Loucy (cell line): ENCODE measurements around the gene CAPZA2.

Experiments used
- H2AFZ ChIP-seq: fragments of 200-600 bp; sonication (generic); 2 replicates; pipeline ENCODE4 v1.6.0; 2016; ENCODE audit warnings: antibody characterized with exemption, mild to moderate bottlenecking, low read length, moderate library complexity
- H3F3A ChIP-seq: fragments of 200-600 bp; 2 replicates; pipeline ENCODE4 v1.6.0; 2016; ENCODE audit warnings: antibody characterized with exemption, low read depth, mild to moderate bottlenecking
- H3K27me3 ChIP-seq: fragments of 200-600 bp; sonication (generic); 2 replicates; pipeline ENCODE4 v1.6.1; 2014; ENCODE audit warnings: low read length, mild to moderate bottlenecking; ENCODE audit not compliant: insufficient read depth, poor library complexity, severe bottlenecking
- H3K36me3 ChIP-seq: fragments of 200-600 bp; sonication (generic); 2 replicates; pipeline ENCODE4 v1.6.1; 2016; ENCODE audit warnings: low read length; ENCODE audit not compliant: insufficient read depth
- H3K4me1 ChIP-seq: fragments of 200-600 bp; sonication (generic); 2 replicates; pipeline ENCODE4 v1.5.1; 2014; ENCODE audit warnings: low read length, mild to moderate bottlenecking; ENCODE audit not compliant: insufficient read depth, poor library complexity, severe bottlenecking
- H3K4me2 ChIP-seq: fragments of 200-600 bp; sonication (generic); 2 replicates; pipeline ENCODE4 v1.6.0; 2014; ENCODE audit warnings: antibody characterized with exemption, low read length, low read depth, mild to moderate bottlenecking; ENCODE audit not compliant: poor library complexity, severe bottlenecking
- H3K4me3 ChIP-seq: fragments of 200-600 bp; sonication (generic); 2 replicates; pipeline ENCODE4 v1.5.1; 2014; ENCODE audit warnings: low read length, mild to moderate bottlenecking, mixed read lengths; ENCODE audit not compliant: poor library complexity, severe bottlenecking
- H3K79me2 ChIP-seq: fragments of 200-600 bp; sonication (generic); 2 replicates; pipeline ENCODE4 v1.6.1; 2014; ENCODE audit warnings: low read length; ENCODE audit not compliant: insufficient read depth
- H3K9ac ChIP-seq: fragments of 200-600 bp; sonication (generic); 2 replicates; pipeline ENCODE4 v1.6.0; 2014; ENCODE audit warnings: mild to moderate bottlenecking, low read depth, low read length, moderate library complexity; ENCODE audit not compliant: poor library complexity, severe bottlenecking
- H3K9me2 ChIP-seq: fragments of 200-600 bp; sonication (generic); replicated peaks from 2 replicates; pipeline ENCODE4 v1.6.1; 2016; ENCODE audit warnings: low read depth, low read length, mixed read lengths
- H3K9me3 ChIP-seq: fragments of 200-600 bp; sonication (generic); 2 replicates; pipeline ENCODE4 v1.6.1; 2014; ENCODE audit warnings: mild to moderate bottlenecking, antibody characterized with exemption, low read length, low read depth; ENCODE audit not compliant: insufficient read depth
- H4K20me1 ChIP-seq: fragments of 200-600 bp; sonication (generic); 2 replicates; pipeline ENCODE4 v1.6.0; 2014; ENCODE audit warnings: antibody characterized with exemption, low read length, mild to moderate bottlenecking; ENCODE audit not compliant: insufficient read depth, poor library complexity, severe bottlenecking
- EZH2phosphoT487 ChIP-seq: fragments of 200-600 bp; IDR thresholded peaks from 2 replicates; pipeline ENCODE4 v1.6.1; 2018; ENCODE audit warnings: antibody characterized with exemption, mild to moderate bottlenecking, moderate library complexity, borderline replicate concordance
- TF ChIP-seq, protein P1 (sequence below): fragments of 200-600 bp; sonication (generic); conservative IDR thresholded peaks from 2 replicates; pipeline ENCODE4 v1.5.1; 2014; ENCODE audit warnings: mild to moderate bottlenecking, antibody characterized with exemption, low read length

Gene CAPZA2

DNA sequence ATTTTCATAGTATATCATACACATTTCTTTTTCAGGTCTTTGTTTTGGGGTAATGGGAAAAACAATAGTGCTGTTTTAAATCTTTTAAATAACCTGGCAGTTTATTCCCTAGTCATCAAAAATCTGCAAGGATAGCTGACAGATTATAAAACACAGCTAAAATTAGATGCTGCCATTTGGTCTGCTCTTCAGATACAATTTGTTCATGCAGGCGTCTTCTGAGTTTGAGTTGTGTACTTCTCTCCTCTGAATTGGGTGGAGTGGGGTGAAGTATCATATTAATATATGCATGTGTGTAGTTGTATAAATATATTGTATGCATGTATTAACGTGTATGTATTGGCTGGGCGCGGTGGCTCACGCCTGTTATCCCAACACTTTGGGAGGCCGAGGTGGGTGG, 48.0 kb downstream of the CAPZA2 start:
- no peaks in the 10 kb centered on the region for H3F3A ChIP-seq
- TF ChIP-seq, protein P1, sequence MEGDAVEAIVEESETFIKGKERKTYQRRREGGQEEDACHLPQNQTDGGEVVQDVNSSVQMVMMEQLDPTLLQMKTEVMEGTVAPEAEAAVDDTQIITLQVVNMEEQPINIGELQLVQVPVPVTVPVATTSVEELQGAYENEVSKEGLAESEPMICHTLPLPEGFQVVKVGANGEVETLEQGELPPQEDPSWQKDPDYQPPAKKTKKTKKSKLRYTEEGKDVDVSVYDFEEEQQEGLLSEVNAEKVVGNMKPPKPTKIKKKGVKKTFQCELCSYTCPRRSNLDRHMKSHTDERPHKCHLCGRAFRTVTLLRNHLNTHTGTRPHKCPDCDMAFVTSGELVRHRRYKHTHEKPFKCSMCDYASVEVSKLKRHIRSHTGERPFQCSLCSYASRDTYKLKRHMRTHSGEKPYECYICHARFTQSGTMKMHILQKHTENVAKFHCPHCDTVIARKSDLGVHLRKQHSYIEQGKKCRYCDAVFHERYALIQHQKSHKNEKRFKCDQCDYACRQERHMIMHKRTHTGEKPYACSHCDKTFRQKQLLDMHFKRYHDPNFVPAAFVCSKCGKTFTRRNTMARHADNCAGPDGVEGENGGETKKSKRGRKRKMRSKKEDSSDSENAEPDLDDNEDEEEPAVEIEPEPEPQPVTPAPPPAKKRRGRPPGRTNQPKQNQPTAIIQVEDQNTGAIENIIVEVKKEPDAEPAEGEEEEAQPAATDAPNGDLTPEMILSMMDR = no peak
- TF ChIP-seq EZH2phosphoT487 = no peak
- H3K79me2 ChIP-seq = no peaks in the 10 kb centered on the region; the same call in 1 of the 2 replicates
- H3K4me1 ChIP-seq = no peaks in the 10 kb centered on the region
- no peak overlapping the region for H3K4me3 ChIP-seq
- H3K27me3 ChIP-seq = no peaks in the 10 kb centered on the region
- peaks cover 7% of the 10 kb centered on the region for H4K20me1 ChIP-seq
- H3K9me2 ChIP-seq = no peaks in the 10 kb centered on the region
- H2AFZ ChIP-seq = no peak overlapping the region
- no peak overlapping the region for H3K4me2 ChIP-seq
- H3K9ac ChIP-seq = no peak overlapping the region
- peaks cover 95% of the 10 kb centered on the region for H3K36me3 ChIP-seq
- H3K9me3 ChIP-seq = no peaks in the 10 kb centered on the region; the same call in 1 of the 2 replicates

DNA sequence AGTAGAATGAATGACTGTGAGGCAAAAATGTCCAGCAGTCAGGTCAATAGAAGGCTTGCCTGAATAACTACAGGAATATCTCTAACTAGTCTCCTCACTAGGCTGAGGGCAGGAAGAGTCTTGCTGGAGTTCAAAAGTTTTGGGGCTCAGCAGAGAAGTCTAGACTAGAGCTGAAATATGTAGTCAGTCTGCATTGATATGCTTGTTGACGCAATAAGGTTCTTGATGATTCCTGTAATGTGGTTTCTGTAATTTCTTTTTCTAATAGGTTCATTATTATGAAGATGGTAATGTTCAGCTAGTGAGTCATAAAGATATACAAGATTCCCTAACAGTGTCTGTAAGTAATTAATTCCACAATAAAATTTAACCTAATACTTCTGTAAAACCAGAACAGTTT, 49.4 kb downstream of the CAPZA2 start:
- Histone ChIP-seq H3K9me3 (no peaks in the 10 kb centered on the region; the same call in 1 of the 2 replicates), H3K4me1 (no peaks in the 10 kb centered on the region), H3K79me2 (no peaks in the 10 kb centered on the region; the same call in 1 of the 2 replicates), H3F3A (no peaks in the 10 kb centered on the region), H4K20me1 (peaks cover 3% of the 10 kb centered on the region), H3K36me3 (peaks cover 93% of the 10 kb centered on the region), H3K27me3 (no peaks in the 10 kb centered on the region), H2AFZ (no peak overlapping the region), H3K9ac (no peak overlapping the region), H3K9me2 (no peaks in the 10 kb centered on the region), H3K4me2 (no peak overlapping the region), H3K4me3 (no peak overlapping the region)
- TF ChIP-seq, protein P1 = no peak
- TF ChIP-seq EZH2phosphoT487 = no peak

DNA sequence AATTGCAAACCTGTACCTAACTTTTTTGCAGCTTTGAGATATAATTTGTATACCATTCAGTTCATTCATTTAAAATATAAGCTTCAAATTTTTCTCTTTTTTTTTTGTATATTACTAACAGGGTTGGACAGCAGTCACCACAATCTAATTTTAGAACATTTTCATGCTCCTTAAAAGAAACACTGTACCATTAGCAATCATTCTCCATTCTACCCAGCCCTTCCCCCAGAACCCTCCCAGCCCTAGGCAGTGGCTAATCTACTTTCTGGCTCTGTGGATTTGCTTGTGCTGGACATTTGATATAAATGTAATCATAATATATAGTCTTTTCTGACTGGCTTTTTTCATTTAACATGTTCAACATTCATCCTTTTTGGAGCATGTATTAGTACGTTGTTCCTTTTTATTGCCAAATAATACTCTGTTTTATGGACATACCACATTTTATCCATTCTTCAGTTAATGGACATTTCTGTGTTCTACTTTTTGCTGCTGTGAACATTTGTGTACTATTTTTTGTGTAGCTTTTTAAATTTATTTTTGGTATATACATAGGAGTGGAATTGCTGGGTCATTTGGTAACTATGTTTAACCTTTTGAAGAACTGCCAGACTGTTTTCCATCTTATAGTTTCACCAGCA, 50.0 kb downstream of the CAPZA2 start:
- no peak overlapping the region for H3K4me2 ChIP-seq
- H3K9me2 ChIP-seq = no peaks in the 10 kb centered on the region
- no peaks in the 10 kb centered on the region for H3F3A ChIP-seq
- TF ChIP-seq, protein P1 = no peak
- TF ChIP-seq EZH2phosphoT487 = no peak
- H4K20me1 ChIP-seq = peaks cover 3% of the 10 kb centered on the region
- H3K36me3 ChIP-seq = peaks cover 93% of the 10 kb centered on the region
- no peaks in the 10 kb centered on the region; the same call in 1 of the 2 replicates for H3K9me3 ChIP-seq
- no peaks in the 10 kb centered on the region for H3K79me2 ChIP-seq
- no peaks in the 10 kb centered on the region for H3K4me1 ChIP-seq
- no peak overlapping the region for H2AFZ ChIP-seq
- no peak overlapping the region for H3K9ac ChIP-seq
- no peaks in the 10 kb centered on the region for H3K27me3 ChIP-seq
- no peak overlapping the region for H3K4me3 ChIP-seq
